Left colon (tissue), 2 donors: Measurements from ENCODE around the gene MOGAT3. TPM values are rescaled to one million over a fixed set of nuclear protein-coding genes. Genes with fewer than 3 reads are reported as not detected.
A peak's percentile ranks its signal among the peaks of the same experiment; 100 is the strongest.

Source experiments
- ATAC-seq: fragments of 200-7000 bp; cut with Tn5 transposase; one replicate; pipeline ENCODE4 v1.9.1; 2020; ENCODE audit warnings: mild to moderate bottlenecking, moderate library complexity
- DNase-seq, 2 donors: peaks; one replicate each; pipeline ENCODE4 v3.0.0-alpha.2; 2020
- intact Hi-C, 2 donors: fragments of 100-400 bp; cut with DNase I in 1 of 2; cut with micrococcal nuclease in 1 of 2; formaldehyde crosslinking; loops; one replicate each; pipeline versions ENCODE4 v1.11.2 to v1.14.0; 2022; cut with DNase I, micrococcal nuclease
- total RNA-seq, 2 donors: library from RNA; stranded (reverse); fragmentation: NEBNext Ultra II Directional; extraction: Animal tissue kit (Norgen Biotek cat#: 25700); gene quantifications; one replicate each; pipeline ENCODE4 v1.2.1, GENCODE V29; 2021
- donor health status: DM: no; HTN: no; CAD: no.
- donor health status: DM: yes; HTN: yes; CAD: no.

MOGAT3 gene
- total RNA-seq, 2 donors from 2014 or later = 43.1 to 62.4 TPM

GRCh38 chr7:101180130-101180755 lies 20.6 kb downstream of the MOGAT3 start, which contains the start of gene NAT16:
Gene NAT16, minus strand, starts transcription at chr7:101180293. Its CDS starts 5,486 bp downstream, at chr7:101174807.
- intact Hi-C loops = no loop called here
- ATAC-seq (no peak), DNase-seq (no peak)

GRCh38 chr7:101179713-101180112 lies 21.1 kb downstream of the MOGAT3 start:
- intact Hi-C loops = no loop called here
- no peak for DNase-seq
- no peak for ATAC-seq

GRCh38 chr7:101179117-101179516 lies 21.7 kb downstream of the MOGAT3 start:
- DNase-seq (no peak), ATAC-seq (no peak)
- intact Hi-C loops = no loop called here

GRCh38 chr7:101177644-101178043 lies 23.2 kb downstream of the MOGAT3 start:
- ATAC-seq = no peak
- intact Hi-C loops = no loop called here
- DNase-seq = no peak

GRCh38 chr7:101175664-101176063 lies 25.2 kb downstream of the MOGAT3 start:
- DNase-seq (no peak), ATAC-seq (no peak)
- intact Hi-C loops = no loop called here

- DNase-seq = no peak
- intact Hi-C loops = no loop called here
- no peak for ATAC-seq
These were observed 26.4 kb downstream of the MOGAT3 start for GRCh38 chr7:101174322-101174854.

- intact Hi-C loops = no loop called here
- peak; percentile 55 for ATAC-seq
- peak in 1 of 2 donors; percentile 39 for DNase-seq
These were observed 27.0 kb downstream of the MOGAT3 start for GRCh38 chr7:101173752-101174244.

GRCh38 chr7:101172854-101173751 lies 27.7 kb downstream of the MOGAT3 start:
- intact Hi-C loops = no loop called here
- DNase-seq = peak in 1 of 2 donors; percentile 58
- peak; percentile 60 for ATAC-seq

- intact Hi-C loops = no loop called here
- DNase-seq (peak in 1 of 2 donors; percentile 25), ATAC-seq (peak; percentile 19)
These were observed 28.6 kb downstream of the MOGAT3 start for GRCh38 chr7:101172005-101172853.

GRCh38 chr7:101171442-101171837 lies 29.4 kb downstream of the MOGAT3 start:
- intact Hi-C loops = no loop called here
- DNase-seq (peak in 1 of 2 donors; percentile 21), ATAC-seq (no peak)

GRCh38 chr7:101170617-101171441 lies 30.0 kb downstream of the MOGAT3 start:
- intact Hi-C loops = no loop called here
- ATAC-seq (no peak), DNase-seq (no peak)

GRCh38 chr7:101169838-101170551 lies 30.8 kb downstream of the MOGAT3 start:
- peak; percentile 54 to 77 for DNase-seq
- intact Hi-C loops = no loop called here
- ATAC-seq = peak; percentile 50

- intact Hi-C loops = no loop called here
- no peak for DNase-seq
These were observed 31.6 kb downstream of the MOGAT3 start for GRCh38 chr7:101169110-101169837.

GRCh38 chr7:101168412-101169049 lies 32.3 kb downstream of the MOGAT3 start:
- intact Hi-C loops = no loop called here
- ATAC-seq (no peak), DNase-seq (no peak)

More at GRCh38 chr7:101169110-101169837, 31.6 kb downstream of the MOGAT3 start:
- no peak for ATAC-seq

- ATAC-seq = no peak
- intact Hi-C loops = no loop called here
- no peak for DNase-seq
These were observed 33.0 kb downstream of the MOGAT3 start for GRCh38 chr7:101167645-101168411.
